Measurements from ENCODE around the gene KNG1.
A peak's percentile ranks its signal among the peaks of the same experiment; 100 is the strongest.

KNG1 gene

GRCh38 chr3:186713499-186713898, 3.7 kb upstream of the KNG1 start:
- DNase-seq = no peak

GRCh38 chr3:186719945-186720739, 3.0 kb downstream of the KNG1 start:
- DNase-seq = no peak

GRCh38 chr3:186722457-186722856, 5.3 kb downstream of the KNG1 start:
- no peak for DNase-seq

- DNase-seq = no peak
Measured at GRCh38 chr3:186724911-186725310, 7.8 kb downstream of the KNG1 start.

GRCh38 chr3:186732169-186732766, 15.1 kb downstream of the KNG1 start:
- no peak for DNase-seq

DNA sequence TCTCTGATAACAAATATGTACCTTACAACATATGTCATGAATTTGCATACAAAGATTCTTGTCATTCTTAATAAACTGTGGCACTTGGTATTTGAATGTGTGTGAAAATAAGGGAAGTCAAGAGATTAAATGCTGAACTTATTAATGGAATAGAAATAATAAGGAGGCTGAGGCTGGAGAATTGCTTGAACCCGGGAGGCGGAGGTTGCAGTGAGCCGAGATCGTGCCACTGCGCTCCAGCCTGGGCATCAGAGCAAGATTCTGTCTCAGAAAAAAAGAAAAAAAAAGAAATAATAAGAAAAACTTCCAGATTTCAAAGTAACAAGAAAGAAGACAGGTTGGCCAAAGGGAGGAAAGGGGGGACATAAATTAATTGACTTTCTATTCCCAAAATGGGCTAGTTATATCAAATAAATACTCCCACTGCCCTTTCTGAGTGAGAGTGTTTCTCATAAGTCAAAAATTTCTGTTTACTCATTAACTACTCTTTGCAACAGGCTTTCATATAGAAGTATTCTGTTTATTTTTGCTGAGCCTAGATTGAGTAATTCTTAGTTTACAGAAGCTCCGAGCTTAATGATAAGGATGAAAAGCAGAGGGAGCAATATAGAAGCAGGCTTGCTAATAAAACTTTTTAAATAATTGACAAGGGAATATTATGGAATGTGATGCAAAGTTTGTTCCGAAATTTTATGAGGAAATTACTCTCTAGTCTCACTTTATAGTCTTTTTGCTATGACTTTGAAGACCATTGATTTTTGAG, 25.6 kb downstream of the KNG1 start:
- no peak for DNase-seq

DNA sequence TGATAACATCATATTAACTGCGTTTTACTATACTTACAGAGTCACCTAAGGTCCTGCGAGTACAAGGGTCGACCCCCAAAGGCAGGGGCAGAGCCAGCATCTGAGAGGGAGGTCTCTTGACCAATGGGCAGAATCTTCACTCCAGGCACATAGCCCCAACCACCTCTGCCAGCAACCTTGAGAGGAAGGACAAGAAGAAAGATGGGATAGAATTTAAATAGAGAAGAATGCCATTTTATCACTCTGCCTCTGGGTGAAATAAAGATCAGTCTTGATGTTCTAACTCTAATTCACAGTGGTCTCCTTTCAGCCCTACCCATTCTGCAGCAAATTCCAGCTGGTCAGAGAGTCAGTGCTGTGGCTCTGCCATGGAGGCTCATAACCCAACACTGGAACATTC, 26.5 kb downstream of the KNG1 start:
- DNase-seq = no peak

DNA sequence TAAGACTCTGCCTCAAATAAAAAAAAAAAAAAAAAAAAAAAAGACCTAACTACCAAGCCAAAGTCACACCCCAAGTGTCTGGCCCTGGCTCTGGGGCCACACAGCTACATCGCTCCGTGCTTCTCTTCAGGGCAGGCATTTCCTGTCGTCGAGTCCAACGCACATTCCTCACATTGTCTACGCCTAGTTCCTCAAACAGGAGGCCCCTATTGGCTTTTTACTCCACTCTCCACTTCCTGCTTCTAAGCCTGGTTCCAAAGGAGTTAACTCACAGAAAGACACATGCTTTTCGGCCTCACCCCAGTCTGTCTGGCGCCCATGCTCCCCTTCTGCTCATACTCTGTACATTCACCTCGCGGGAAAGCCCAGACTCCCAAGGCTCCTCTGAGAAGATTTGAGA, 28.8 kb downstream of the KNG1 start:
- no peak for DNase-seq

DNA sequence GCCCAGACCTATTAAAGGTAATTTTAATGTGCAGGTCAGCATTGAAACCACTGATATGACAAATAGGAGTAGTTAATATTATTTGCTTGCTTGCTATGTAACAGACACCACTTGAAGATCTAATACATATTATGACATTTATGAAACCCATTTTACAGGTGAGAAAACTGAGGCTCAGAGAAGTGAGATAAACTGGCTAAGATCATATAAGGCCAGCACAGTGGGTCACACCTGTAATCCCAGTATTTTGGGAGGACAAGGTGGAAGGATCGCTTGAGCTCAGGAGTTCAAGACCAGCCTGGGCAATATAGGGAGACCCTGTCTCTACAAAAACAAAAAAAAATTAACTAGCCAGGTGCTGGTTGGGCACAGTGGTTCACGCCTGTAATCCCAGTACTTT, 33.2 kb downstream of the KNG1 start:
- DNase-seq = no peak

DNA sequence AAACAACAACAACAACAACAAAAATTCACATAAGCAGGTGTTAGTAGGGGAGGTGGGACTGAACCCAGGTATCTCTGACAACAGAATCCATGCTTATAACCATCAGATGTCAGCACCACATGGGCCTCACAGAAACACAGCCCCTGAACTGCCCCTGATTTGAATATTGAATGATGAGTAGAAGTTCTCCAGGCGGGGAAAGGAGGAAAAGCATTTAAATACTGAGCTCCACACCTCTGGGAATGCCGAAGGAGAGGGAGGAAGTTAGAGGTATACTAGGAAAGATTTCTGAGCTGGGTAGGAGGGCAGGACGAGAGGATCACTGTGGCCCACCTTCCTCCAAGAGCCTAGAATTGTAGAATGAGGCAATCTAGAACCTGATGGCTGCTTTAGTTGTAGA, 34.3 kb downstream of the KNG1 start:
- no peak for DNase-seq

DNA sequence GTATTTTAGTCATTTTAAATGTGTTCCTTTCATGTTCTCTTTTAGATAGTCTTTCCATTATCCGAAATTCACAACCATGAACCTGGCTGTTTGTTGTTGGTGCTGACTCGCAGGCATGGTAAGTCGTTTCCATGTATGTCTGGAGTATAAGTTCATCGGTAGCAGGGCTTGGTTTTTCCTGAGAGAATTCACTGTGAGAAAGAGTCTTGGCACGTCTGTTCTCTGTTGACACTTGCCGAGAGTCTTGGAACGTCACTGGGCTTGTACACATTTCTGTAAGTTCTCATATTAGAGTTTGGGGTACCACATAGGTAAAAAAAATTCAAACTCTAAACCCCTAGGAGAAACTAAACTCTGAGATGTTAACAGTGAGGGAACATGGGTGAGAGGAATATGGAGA, 36.8 kb downstream of the KNG1 start:
- DNase-seq = no peak

GRCh38 chr3:186754871-186755270, 37.7 kb downstream of the KNG1 start:
- no peak for DNase-seq

DNA sequence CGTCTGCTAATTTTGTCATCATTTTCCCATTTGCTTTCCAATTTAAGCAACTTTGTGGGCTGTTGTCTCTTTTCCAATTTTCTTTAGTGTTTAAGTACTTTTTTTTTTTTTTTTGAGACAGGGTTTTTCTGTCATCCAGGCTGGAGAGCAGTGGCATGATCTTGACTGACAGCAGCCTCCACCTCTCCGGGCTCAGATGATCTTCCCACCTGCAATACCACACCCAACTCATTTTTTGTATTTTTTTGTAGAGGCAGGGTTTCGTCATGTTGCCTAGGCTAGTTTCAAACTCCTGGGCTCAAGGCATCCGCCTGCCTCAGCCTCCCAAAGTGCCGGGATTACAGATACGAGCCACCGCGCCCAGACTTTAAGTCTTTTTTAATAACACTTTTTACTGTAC, 40.1 kb downstream of the KNG1 start:
- DNase-seq = no peak

GRCh38 chr3:186757686-186758220, 40.6 kb downstream of the KNG1 start:
- no peak for DNase-seq

- DNase-seq = no peak
Measured at GRCh38 chr3:186759231-186759930, 42.2 kb downstream of the KNG1 start.

- no peak for DNase-seq
Measured at GRCh38 chr3:186760141-186760833, 43.1 kb downstream of the KNG1 start.

- no peak for DNase-seq
Measured at GRCh38 chr3:186760897-186761447, 43.8 kb downstream of the KNG1 start.

- no peak for DNase-seq
Measured at GRCh38 chr3:186772281-186772694, 55.1 kb downstream of the KNG1 start.

DNA sequence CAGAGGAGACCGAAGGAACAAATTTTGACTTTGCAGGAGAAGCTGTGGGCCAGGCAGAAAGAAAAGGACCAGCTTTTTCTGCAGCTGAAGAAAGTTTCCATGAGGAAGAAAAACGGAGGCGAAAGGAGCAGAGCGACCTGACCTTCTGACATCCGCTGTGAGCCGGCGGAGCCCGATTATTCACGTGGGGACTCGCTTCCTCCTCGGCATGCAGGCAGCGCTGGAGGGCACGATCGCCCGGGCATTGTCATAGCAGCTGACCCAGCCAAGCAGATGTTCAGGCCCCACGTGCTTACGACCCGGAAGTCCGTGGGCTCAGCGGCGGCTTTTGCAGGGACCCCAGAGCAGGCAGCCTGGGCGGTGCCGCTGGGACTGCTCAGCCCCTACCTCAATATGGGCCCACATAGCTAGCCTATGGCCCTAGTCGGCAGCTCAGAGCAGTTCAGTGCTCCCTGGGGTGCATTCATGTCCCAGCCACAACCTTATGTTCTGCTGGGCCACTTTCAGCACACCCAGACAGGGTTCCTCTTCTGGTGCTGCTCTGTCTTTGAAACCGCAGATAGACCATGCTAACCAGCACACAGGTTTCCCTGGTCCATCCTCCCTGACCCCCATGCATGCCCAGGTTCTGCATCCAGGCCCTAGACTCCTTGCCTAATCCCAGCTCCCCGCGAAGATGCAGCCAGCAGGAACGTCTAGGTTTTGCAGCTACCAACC, 55.7 kb downstream of the KNG1 start:
- peak; percentile 83 for DNase-seq

GRCh38 chr3:186775999-186776398, 58.8 kb downstream of the KNG1 start:
- DNase-seq = no peak

GRCh38 chr3:186779204-186779603, 62.0 kb downstream of the KNG1 start:
- no peak for DNase-seq
